ENCODE measurements around the gene CMPK2.

GRCh38 chr2:6822406-6822805 is 43.3 kb downstream of the CMPK2 start:
- TF ChIP-seq, protein P1, sequence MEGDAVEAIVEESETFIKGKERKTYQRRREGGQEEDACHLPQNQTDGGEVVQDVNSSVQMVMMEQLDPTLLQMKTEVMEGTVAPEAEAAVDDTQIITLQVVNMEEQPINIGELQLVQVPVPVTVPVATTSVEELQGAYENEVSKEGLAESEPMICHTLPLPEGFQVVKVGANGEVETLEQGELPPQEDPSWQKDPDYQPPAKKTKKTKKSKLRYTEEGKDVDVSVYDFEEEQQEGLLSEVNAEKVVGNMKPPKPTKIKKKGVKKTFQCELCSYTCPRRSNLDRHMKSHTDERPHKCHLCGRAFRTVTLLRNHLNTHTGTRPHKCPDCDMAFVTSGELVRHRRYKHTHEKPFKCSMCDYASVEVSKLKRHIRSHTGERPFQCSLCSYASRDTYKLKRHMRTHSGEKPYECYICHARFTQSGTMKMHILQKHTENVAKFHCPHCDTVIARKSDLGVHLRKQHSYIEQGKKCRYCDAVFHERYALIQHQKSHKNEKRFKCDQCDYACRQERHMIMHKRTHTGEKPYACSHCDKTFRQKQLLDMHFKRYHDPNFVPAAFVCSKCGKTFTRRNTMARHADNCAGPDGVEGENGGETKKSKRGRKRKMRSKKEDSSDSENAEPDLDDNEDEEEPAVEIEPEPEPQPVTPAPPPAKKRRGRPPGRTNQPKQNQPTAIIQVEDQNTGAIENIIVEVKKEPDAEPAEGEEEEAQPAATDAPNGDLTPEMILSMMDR (conservative IDR thresholded peaks at IDR 0.05; ENCODE audit: low read length) = no peak
- TF ChIP-seq EZH2phosphoT487 (IDR thresholded peaks at IDR 0.05; ENCODE audit: borderline replicate concordance) = no peak
